Skeletal muscle tissue (tissue), 4 donors: ENCODE results near the gene HDAC4. TPM values are rescaled to one million over a fixed set of nuclear protein-coding genes. Genes with fewer than 3 reads are reported as not detected.

Experiments used
- H3K27ac ChIP-seq: one replicate; pipeline ENCODE4 v1.7.0; 2013; ENCODE audit warnings: mild to moderate bottlenecking, low read depth, low read length, inconsistent platforms
- H3K27me3 ChIP-seq, 3 donors: one replicate each; pipeline ENCODE4 v1.7.0; 2013; ENCODE audit warnings: low read length in 3 of 3; ENCODE audit not compliant: control insufficient read depth in 3 of 3, insufficient read depth in 3 of 3
- H3K36me3 ChIP-seq, 3 donors: one replicate each; pipeline ENCODE4 v1.7.0; 2013; ENCODE audit warnings: low read length in 3 of 3; ENCODE audit not compliant: control insufficient read depth in 3 of 3, insufficient read depth in 3 of 3
- H3K4me1 ChIP-seq, 3 donors: one replicate each; pipeline ENCODE4 v1.7.0; 2013; ENCODE audit warnings: low read length in 3 of 3, mild to moderate bottlenecking in 3 of 3; ENCODE audit not compliant: control insufficient read depth in 3 of 3, insufficient read depth in 3 of 3
- H3K4me3 ChIP-seq, 3 donors: one replicate each; pipeline ENCODE4 v1.7.0; 2013; ENCODE audit warnings: low read length in 3 of 3
- H3K9ac ChIP-seq, 3 donors: one replicate each; pipeline ENCODE4 v1.7.0; 2013; ENCODE audit warnings: low read length in 3 of 3, mild to moderate bottlenecking in 3 of 3, moderate library complexity in 2 of 3, low read depth in 1 of 3
- H3K9me3 ChIP-seq, 3 donors: one replicate each; pipeline ENCODE4 v1.7.0; 2013; ENCODE audit warnings: low read length in 3 of 3; ENCODE audit not compliant: control insufficient read depth in 3 of 3
- total RNA-seq: library from RNA; depleted of rRNA; stranded (reverse); fragments of >200 nt; gene quantifications from one replicate; pipeline ENCODE4 v1.2.3, GENCODE V29; 2014
- donor health status: Osteomylitis.

The HDAC4 gene
- total RNA-seq, 1 donor from 2014 or later, result 23.5 TPM

DNA sequence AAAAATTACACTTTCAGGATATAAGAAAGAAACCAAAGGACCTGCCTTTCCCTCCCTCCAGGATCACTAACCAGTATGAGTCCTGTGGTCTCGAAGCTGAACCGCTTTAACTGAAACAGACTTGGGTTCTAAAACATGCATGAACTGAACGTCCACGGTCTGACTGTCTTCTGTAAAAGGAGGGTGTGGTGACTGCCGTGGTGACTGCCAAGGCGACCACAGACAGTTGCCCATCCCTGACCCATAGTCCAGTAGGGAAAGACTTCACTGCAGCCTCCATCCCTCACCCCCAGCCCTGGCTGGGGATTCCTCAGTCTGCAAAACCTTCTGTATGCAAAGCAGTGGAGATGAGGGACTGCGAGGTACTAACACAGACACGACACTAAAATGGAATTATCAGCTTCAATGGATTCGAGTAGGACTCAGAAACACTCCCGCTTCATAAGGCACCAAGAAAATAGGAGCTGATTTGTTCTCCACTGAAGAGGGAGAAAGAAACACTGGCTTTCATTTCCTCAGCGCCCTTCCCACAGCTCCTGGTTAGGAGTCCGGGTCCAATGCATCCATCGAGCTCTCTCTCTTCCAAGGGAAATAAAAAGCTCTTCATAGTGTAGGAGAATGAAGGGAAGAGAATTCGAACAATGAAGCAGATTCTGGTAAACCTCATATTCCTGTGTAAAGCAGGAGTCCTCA lies 197.2 kb downstream of the HDAC4 start:
- Histone ChIP-seq H3K4me3 (no peak overlapping the region), H3K9ac (no peak overlapping the region), H3K4me1 (peaks cover 46 to 76% (median 72%) of the 10 kb centered on the region in 3 donors), H3K9me3 (no peaks in the 10 kb centered on the region), H3K27me3 (no peaks in the 10 kb centered on the region), H3K36me3 (peaks cover 0 to 4% (median 0%) of the 10 kb centered on the region in 3 donors), H3K27ac (peak overlapping the region; percentile 12)

GRCh38 chr2:239202836-239203235 lies 198.0 kb downstream of the HDAC4 start:
- Histone ChIP-seq H3K4me1 (peaks cover 46 to 79% (median 74%) of the 10 kb centered on the region in 3 donors), H3K27ac (no peak overlapping the region), H3K9ac (peak overlapping the region in 2 of 3 donors; percentile 7 to 66)

GRCh38 chr2:239202343-239202742 lies 198.5 kb downstream of the HDAC4 start:
- H3K9me3 ChIP-seq, result no peaks in the 10 kb centered on the region
- H3K27me3 ChIP-seq, result no peaks in the 10 kb centered on the region
- H3K27ac ChIP-seq, result no peak overlapping the region
- H3K4me1 ChIP-seq, result peaks cover 46 to 79% (median 74%) of the 10 kb centered on the region in 3 donors
- peak overlapping the region in 1 of 3 donors; percentile 13 for H3K4me3 ChIP-seq
- peaks cover 5 to 9% (median 6%) of the 10 kb centered on the region in 3 donors for H3K36me3 ChIP-seq
- H3K9ac ChIP-seq, result peak overlapping the region in 1 of 3 donors; percentile 80

More at GRCh38 chr2:239202836-239203235, 198.0 kb downstream of the HDAC4 start:
- no peaks in the 10 kb centered on the region for H3K9me3 ChIP-seq
- H3K36me3 ChIP-seq, result peaks cover 5 to 9% (median 5%) of the 10 kb centered on the region in 3 donors
- no peaks in the 10 kb centered on the region for H3K27me3 ChIP-seq
- H3K4me3 ChIP-seq, result peak overlapping the region in 1 of 3 donors; percentile 29

- no peaks in the 10 kb centered on the region for H3K27me3 ChIP-seq
- H3K4me1 ChIP-seq, result peaks cover 46 to 79% (median 74%) of the 10 kb centered on the region in 3 donors
- peak overlapping the region in 2 of 3 donors; percentile 29 to 38 for H3K4me3 ChIP-seq
- no peak overlapping the region for H3K27ac ChIP-seq
- peak overlapping the region in 1 of 3 donors; percentile 80 for H3K9ac ChIP-seq
- H3K9me3 ChIP-seq, result no peaks in the 10 kb centered on the region
- peaks cover 9 to 13% (median 11%) of the 10 kb centered on the region in 3 donors for H3K36me3 ChIP-seq
These were observed 198.9 kb downstream of the HDAC4 start for GRCh38 chr2:239201884-239202283.

DNA sequence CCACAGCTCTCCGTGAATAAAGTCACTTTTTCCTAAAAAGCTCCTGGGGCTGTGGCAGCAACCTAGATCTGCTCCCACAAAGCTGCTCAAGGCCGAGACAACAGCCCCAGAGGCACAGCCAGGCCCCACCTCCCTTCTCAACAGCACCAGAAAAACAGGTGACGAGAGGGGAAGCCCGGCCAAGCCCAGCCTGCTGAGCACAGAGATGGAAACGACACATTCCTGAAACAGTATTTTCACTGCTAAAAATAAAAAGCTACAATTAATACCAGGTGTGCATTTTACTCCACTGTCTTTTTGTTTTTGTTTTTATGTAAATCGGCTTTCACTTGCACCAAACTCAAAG lies 199.3 kb downstream of the HDAC4 start:
- Histone ChIP-seq H3K27ac (peak overlapping the region; percentile 80), H3K4me1 (peaks cover 46 to 78% (median 74%) of the 10 kb centered on the region in 3 donors), H3K9me3 (no peaks in the 10 kb centered on the region), H3K4me3 (peak overlapping the region in 2 of 3 donors; percentile 29 to 47), H3K36me3 (peaks cover 12 to 16% (median 15%) of the 10 kb centered on the region in 3 donors), H3K9ac (peak overlapping the region in 2 of 3 donors; percentile 75 to 80), H3K27me3 (no peaks in the 10 kb centered on the region)

GRCh38 chr2:239200646-239201530 lies 199.9 kb downstream of the HDAC4 start:
- Histone ChIP-seq H3K27me3 (no peaks in the 10 kb centered on the region), H3K9me3 (no peaks in the 10 kb centered on the region), H3K36me3 (peaks cover 16 to 19% (median 16%) of the 10 kb centered on the region in 3 donors), H3K4me1 (peaks cover 46 to 77% (median 71%) of the 10 kb centered on the region in 3 donors), H3K27ac (peak overlapping the region; percentile 80), H3K9ac (peak overlapping the region; percentile 28 to 80 (median 75)), H3K4me3 (peak overlapping the region in 2 of 3 donors; percentile 29 to 47)

- H3K9me3 ChIP-seq, result no peaks in the 10 kb centered on the region
- H3K9ac ChIP-seq, result peak overlapping the region in 2 of 3 donors; percentile 17 to 51
- peaks cover 16 to 23% (median 19%) of the 10 kb centered on the region in 3 donors for H3K36me3 ChIP-seq
- peak overlapping the region; percentile 42 for H3K27ac ChIP-seq
- H3K27me3 ChIP-seq, result no peaks in the 10 kb centered on the region
- peaks cover 40 to 69% (median 62%) of the 10 kb centered on the region in 3 donors for H3K4me1 ChIP-seq
- no peak overlapping the region for H3K4me3 ChIP-seq
These were observed 201.6 kb downstream of the HDAC4 start for GRCh38 chr2:239199041-239199768.

GRCh38 chr2:239198221-239198620 lies 202.6 kb downstream of the HDAC4 start:
- Histone ChIP-seq H3K27me3 (no peaks in the 10 kb centered on the region), H3K36me3 (peaks cover 16 to 23% (median 19%) of the 10 kb centered on the region in 3 donors), H3K27ac (no peak overlapping the region), H3K9ac (no peak overlapping the region), H3K4me1 (peaks cover 41 to 65% (median 58%) of the 10 kb centered on the region in 3 donors), H3K9me3 (no peaks in the 10 kb centered on the region), H3K4me3 (no peak overlapping the region)

- no peaks in the 10 kb centered on the region for H3K9me3 ChIP-seq
- H3K36me3 ChIP-seq, result peaks cover 16 to 23% (median 16%) of the 10 kb centered on the region in 3 donors
- H3K27me3 ChIP-seq, result no peaks in the 10 kb centered on the region
- H3K9ac ChIP-seq, result no peak overlapping the region
- no peak overlapping the region for H3K27ac ChIP-seq
- H3K4me3 ChIP-seq, result no peak overlapping the region
- peaks cover 32 to 64% (median 54%) of the 10 kb centered on the region in 3 donors for H3K4me1 ChIP-seq
These were observed 203.7 kb downstream of the HDAC4 start for GRCh38 chr2:239197146-239197545.
